Esophagus muscularis mucosa (tissue), 4 donors: ENCODE data around the gene ACTMAP.

Experiments used
- EP300 ChIP-seq: sonication (generic); formaldehyde crosslinking; IDR thresholded peaks from one replicate; pipeline ENCODE4 v1.6.1; 2017; ENCODE audit warnings: antibody characterized with exemption
- POLR2A ChIP-seq: fragments of 450-650 bp; IDR thresholded peaks from one replicate; pipeline ENCODE4 v1.6.1; 2017; ENCODE audit warnings: antibody characterized with exemption, moderate library complexity, mild to moderate bottlenecking, low read depth
- POLR2AphosphoS5 ChIP-seq, 2 donors: sonication (generic); formaldehyde crosslinking; IDR thresholded peaks; one replicate each; pipeline ENCODE4 v1.6.1; 2017; ENCODE audit warnings: antibody characterized with exemption in 2 of 2
- TF ChIP-seq, protein P1 (sequence below), 3 experiments: fragments of 200-600 bp in 2 of 3; fragments of 450-650 bp in 1 of 3; sonication (generic) in 2 of 3; IDR thresholded peaks; one replicate each; pipeline ENCODE4 v1.5.1; 2017 to 2019; ENCODE audit warnings: antibody characterized with exemption in 3 of 3, mild to moderate bottlenecking in 2 of 3, moderate library complexity in 1 of 3

DNA sequence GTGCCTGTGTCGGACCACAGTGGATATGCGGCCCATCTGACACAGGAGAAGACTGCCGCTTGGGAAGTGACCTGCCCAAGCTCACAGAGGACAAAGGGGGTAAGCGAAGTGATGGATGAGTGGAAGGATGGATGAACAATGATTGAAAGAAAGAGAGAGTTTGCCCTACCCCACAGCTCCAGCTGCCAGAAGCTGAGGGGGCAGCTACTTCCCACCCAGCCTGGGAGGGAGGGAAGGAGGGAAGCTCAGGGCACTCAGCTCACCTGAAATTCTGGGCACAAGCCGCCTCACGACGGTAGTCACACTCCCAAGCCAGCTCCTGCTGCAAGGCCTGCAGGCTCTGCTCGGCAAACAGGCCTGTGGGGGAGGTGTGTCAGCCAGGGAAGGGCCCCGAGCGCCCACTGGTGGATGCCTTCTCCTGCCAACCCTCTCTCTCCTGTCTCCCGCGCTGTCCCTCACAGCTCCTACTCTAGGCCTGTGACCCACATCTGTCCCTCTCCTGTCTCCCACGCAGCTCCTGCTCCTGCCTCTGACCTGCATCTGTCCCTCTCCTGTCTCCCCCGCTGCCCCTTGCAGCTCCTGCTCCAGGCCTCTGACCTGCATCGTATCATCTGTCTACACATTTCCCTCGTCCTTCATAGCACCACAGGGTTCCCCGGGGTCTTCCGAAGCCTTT lies 47.8 kb downstream of the ACTMAP start:
- TF ChIP-seq, protein P1, sequence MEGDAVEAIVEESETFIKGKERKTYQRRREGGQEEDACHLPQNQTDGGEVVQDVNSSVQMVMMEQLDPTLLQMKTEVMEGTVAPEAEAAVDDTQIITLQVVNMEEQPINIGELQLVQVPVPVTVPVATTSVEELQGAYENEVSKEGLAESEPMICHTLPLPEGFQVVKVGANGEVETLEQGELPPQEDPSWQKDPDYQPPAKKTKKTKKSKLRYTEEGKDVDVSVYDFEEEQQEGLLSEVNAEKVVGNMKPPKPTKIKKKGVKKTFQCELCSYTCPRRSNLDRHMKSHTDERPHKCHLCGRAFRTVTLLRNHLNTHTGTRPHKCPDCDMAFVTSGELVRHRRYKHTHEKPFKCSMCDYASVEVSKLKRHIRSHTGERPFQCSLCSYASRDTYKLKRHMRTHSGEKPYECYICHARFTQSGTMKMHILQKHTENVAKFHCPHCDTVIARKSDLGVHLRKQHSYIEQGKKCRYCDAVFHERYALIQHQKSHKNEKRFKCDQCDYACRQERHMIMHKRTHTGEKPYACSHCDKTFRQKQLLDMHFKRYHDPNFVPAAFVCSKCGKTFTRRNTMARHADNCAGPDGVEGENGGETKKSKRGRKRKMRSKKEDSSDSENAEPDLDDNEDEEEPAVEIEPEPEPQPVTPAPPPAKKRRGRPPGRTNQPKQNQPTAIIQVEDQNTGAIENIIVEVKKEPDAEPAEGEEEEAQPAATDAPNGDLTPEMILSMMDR (IDR thresholded peaks at IDR 0.05): peak; percentile 30 to 65 (median 42)
- no peak for TF ChIP-seq POLR2A
- TF ChIP-seq POLR2AphosphoS5 (IDR thresholded peaks at IDR 0.05): no peak
- TF ChIP-seq EP300: no peak
